Breast epithelium (tissue), 3 donors: ENCODE measurements around the gene NR5A2.

Experiments used
- POLR2A ChIP-seq: fragments of 450-650 bp; IDR thresholded peaks from one replicate; pipeline ENCODE4 v1.6.1; 2016; ENCODE audit warnings: antibody characterized with exemption, mild to moderate bottlenecking, moderate library complexity
- POLR2AphosphoS5 ChIP-seq, 3 donors: sonication (generic); formaldehyde crosslinking; IDR thresholded peaks; one replicate each; pipeline ENCODE4 v1.6.1; 2017; ENCODE audit warnings: antibody characterized with exemption in 3 of 3

DNA sequence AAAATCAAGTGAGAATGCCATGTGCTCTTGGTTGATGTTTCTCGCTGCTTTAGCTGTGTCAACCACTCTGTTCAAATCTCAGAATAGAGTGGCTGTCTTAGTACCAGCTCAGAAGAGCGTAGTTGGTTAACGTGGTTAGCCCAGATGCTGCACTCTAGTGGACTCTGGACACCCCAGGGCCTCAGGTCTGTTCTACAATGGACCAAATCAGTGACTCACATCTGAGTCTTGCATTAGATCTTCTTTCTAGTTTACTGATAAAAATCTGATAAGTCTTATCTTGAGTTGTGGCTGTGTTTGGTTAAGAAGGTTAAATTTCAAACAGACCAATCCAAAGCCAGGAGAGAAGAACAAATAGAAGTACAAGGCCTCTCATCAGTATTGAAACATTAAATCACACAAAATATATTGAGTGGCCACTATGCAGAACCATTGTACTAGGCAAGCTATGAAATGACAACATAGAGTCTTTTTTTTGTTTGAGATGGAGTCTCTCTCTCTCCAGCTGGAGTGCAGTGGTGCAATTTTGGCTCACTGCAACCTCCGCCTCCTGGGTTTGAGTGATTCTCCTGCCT is 104.1 kb downstream of the NR5A2 start:
- TF ChIP-seq POLR2A = no peak
- no peak for TF ChIP-seq POLR2AphosphoS5 (IDR thresholded peaks at IDR 0.05)
